Measurements from ENCODE around the gene CSTF3.
"Not testable (repeated sequence)": the region's sequence is repeated elsewhere in the genome, so short reads cannot be mapped to it uniquely, and the experiment has no call there.

CSTF3 gene

DNA sequence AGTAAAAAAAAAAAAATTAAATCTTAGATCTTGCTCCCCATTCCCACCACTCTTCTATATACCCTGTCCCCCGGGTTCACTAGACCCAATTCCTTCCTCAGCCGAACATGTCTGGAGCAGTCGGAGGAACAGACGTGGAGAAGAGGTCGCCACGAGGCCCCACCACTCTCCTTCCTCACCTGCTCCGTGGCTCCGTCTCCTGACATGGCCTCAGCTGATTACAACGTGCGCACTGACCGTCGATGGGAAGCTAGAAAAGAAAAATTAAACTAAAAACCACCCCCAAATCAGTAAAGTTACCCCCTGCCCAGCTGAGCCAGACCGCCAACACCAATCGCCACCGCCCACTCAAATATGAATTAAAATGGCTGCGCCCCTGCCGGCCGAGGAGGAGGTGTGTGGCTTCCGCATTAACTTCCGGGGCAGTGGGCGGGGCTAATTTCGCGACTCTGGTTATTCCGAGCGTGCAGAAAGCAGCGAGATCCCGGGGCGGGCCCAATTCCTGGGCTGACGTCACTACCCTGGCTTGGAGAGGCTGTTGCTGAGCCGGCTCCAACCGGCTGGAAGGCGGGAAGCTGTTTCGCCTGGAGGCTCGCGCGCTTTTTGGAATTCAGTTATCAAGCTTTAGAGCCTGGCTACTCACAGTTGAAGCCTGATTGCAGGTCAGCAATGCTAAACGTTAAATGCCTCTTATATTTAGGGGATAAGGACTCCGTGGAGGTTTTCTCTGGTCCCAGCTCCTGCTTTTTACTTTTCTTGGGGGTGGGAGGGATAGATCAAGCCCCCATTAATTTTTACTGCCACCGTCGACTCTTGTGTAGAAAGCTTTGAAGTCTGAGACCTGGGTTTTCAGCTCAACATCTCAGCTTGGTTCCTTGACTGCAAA is at the start of gene CSTF3:
TSS of gene CSTF3 (minus strand) at position 361 of the 886 bp plus-strand sequence. CDS start at position 206, 155 bp downstream.
- peak; percentile 99 for DNase-seq

DNA sequence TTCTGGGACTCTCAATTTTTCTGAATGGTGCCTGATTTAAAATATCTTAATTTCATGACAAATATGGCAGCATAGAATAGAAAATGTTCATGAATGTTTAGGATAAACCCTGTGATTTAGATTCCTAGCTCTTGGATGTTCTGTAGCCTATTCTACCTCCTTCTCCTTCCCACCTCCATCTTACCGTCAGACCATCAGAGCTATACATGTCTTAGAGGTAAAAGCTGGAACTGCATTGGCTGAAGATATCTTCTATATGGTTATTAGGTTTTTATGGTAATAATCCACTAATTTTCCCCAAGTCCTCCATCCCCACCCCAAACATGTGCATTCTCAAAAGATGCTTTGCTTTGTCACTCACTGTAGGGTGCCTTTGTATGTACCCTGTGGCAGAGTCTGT is 46.9 kb upstream of the CSTF3 start:
- no peak for DNase-seq

DNA sequence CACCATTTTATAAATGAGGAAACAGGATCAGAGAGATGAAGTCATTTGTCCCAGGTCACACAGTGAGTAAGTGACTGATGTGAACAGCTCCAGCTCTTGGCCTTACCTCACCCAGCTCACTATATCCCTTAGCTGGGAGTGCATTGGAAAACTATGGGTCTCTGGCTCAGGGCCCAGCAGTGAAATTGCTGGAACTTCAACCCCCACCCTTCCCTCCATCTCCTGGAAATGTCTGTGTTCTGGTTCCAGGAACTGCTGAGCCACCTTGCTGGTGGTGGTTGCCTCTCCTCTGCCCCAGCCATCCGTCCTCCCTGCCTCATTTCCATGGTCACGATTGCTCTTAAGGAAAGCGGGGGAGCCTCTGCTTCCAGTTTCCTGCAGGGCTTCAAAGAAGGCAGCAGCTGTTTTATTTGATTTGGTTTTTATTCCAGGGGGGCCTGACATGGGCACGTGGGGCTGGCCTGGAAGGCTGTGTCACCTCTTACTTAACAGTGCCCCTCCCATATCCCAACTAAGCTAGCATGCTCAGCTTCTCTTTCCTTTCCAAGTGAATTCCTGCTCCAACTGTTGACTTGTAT is 46.2 kb upstream of the CSTF3 start:
- DNase-seq: no peak

DNA sequence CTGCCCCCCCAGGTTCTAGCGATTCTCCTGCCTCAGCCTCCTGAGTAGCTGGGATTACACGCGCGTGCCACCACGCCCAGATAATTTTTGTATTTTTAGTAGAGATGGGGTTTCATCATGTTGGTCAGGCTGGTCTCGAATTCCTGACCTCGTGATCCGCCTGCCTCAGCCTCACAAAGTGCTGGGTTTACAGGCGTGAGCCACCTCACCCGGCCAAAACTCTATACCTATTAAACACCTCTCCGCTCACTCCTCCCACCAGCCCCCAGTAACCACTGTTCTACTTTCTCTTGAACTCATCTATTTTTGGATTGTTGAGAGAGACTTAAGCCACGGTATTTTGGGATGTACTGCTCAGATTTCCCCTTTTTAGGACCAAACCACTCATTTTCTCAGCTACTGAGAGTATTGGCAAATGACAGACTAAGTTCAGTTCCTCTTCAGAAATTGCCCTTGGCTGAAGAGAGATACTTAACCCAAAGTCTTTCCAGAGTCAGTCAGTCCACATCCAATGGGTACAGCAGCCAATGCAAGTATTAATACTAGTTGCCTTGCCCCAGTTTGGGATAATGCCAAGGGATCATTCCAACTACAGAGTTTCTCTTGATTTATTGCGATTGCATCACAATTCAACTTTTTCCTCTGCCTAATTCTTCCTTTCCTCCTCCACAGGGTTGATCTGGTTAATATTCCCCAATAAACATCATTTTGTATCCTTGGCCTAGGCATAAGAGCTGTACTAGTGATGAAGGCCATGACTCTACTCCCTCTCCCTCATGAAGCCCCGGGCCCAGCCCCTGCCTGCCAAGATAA is 36.8 kb upstream of the CSTF3 start:
- DNase-seq: no peak

DNA sequence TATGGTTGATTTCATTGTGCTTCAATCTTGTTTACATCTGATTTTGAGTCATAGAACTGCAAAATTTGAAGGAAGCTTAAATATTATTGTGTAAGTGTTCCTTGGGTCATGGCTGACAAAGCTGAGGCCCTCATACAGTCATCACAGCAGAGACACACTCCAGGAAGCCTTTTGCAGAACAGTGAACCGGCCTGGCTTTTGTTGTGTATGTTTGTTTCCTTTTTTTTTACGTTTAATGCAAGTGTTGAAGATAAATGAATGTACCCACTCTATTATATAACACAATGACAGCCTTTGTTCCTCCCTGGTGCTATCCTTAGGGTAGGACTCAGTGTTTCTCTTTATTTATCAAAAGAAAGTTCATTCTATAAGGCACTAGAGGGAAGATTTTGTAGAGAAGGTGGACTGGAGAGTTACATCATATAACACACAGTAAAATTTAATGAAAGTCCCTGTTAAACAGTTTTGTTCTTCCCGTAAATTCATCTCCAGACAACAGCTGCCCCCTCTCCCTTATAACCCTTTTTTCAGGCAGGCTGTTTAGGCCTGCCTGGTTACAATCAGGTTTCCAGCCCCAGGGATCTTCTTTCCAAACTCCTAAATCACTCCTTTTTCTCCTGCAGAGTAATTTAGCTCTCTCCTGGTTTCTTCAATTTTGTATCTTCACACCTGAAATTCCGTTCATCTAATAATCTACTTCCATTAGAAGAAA is 34.3 kb upstream of the CSTF3 start:
- peak; percentile 20 for DNase-seq

DNA sequence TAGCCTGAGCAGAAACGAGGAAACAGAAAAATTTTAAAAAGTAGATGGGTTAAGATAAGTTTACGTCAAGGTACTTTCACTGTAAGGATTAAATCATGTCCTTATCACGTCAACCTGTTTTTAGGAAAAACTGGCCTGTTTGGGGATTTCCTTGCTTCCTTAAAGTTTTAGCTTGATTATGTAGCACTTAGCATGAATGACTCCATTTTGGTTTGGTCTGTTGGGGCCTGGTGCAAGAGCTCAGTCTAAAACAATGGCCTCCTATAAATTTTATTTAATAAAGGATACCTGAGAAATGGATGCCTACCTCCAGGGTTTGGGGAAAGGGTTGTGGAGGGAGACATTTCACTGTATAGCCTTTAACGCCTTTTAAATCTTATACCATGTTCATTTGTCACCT is 33.2 kb upstream of the CSTF3 start:
- DNase-seq: no peak

DNA sequence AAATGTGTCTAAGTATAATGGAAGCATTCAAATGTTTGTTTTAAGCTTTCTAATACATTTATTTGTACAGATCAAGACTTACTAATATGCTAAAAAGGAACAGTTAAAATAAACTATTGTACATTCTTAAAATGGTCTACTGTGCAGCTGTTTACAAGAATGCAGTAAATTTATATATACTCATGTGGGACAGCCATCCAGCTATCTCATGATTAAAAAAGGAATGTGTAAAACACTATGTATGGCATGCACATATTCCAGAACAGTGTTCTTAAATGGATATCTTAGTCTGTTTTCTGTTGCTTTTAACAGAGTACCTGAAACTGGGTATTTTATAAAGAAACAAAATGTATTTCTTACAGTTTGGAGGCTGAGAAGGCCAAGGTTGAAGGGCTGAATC is 30.2 kb upstream of the CSTF3 start:
- no peak for DNase-seq

DNA sequence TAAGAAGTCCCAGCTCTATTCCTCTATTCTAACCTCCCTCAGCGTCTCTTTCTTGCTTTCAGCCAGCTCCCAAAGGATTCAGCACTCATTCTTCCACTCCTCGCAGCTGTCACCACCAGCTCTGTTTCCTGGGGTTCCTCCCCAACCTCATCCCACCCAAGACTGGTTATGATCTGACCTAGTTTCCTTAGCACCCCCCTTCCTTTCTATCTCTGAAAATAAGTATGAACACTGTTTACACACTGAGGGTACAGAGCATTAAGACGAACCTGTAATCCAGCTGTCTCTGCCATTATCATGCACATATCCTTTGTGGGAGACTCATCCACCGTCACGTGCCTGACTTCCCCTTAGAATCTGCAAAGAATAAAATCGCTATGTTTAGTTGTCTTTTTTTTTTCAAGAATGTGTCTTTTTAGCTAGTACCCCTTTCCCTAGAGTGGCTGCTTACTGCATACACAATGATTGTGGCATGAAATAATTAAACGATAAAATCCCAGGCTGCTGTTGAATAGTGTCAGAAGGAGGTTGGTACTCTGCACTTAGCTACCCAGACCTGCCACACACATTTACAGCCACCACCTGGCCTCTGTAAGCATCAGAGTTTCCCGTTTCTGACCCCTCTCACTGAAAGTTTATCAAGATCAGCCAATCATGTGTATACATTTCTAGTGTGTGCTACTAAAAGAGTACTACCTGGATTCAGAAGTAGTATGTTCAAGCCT is 26.9 kb upstream of the CSTF3 start:
- peak; percentile 40 for DNase-seq

DNA sequence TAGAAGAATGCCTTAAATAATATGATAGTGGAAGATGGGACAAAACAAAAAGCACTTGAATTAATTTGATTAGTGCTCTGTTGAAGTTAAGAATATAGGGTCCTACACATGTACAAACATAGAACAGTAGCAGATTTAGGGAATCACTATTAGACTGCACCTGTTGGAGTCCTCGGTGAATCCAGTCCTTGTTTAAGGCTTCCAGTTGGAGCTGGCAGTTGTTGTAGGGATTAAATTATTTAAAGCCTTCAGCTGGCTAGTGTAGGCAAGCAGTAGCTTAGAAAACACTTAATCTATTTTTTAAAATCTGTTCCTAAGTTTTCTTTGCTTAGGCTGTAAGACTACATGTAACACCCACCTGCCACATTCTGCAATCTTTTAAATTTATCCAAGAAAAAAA is 24.5 kb upstream of the CSTF3 start:
- DNase-seq: no peak

DNA sequence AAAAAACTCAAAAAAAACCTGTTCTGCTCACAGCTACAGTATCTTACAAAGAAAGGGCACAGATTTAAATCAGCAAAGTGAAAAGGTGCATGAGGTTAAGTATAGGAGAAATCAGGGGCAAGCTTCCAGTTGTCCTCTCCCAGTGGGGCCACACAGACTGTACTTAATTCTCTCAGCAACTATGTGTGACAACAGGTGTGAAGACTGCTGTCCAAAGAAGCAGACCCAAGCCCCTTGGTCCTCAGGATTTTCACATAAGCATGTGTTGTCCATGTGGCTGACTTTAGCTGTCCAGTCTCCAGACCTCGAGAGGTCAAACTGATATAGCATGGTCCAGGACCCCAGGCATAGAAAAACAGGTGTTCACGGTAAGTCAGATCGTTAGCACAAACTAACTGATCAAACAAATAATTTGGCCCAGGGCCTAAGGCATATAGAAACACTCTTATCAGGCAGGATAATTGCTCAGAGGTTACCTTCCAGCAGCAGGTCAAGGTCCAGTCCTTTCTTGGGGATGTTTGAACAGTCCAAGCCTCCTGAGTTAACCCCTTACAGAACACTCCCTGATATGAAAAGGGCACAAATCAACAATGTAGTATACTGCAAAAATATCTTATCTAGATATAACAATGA is 21.1 kb upstream of the CSTF3 start:
- DNase-seq: no peak

DNA sequence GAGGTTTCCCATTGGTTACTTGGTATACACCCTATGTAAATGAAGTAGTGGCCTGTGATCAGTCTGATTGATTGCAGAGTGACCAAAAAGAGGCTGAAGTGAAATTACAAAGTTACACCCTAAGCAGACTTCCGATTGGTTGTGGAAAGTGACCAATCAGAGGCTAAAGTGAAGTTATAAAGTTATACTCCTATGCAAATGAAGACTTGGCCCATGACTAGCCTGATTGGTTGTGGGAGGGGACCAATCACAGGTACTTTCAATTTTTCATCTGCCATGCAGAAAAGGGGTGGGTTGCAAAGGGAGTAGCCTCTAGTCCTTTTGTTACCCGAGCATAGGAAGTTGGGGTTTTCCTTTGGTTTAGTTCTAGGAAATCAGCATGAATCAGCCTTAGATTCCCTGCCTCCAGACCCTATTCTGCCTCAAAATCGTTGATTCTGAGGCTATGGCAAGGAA is 18.1 kb upstream of the CSTF3 start:
- DNase-seq: no peak

DNA sequence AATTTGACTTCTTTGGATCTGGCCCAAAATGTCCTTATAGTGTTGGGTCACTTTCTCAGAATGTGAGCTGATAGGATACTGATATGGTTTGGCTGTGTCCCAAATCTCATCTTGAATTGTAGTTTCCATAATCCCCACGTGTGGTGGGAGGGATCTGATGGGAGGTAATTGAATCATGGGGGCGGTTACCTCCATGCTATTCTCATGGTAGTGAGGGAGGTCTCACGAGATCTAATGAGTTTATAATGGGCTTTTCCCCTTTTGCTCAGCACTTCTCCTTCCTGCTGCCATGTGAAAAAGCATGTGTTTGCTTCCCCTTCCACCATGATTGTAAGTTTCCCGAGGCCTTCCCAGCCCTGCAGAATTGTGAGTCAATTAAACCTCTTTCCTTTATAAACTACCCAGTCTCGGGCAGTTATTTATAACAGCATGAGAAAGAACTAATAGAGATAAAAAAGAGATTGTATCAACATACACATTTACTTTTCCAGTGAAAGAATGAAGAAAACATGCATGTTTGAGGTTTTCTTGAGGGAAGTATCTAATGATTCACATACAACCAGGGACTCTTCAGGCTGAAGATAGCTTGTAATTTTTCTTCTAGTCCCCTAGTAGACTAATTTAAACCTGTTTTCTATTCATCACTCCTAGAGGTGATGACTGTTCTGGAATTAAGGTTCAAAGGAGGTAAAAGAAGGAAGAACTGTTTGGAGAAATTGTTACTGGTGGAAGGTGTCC is 17.3 kb upstream of the CSTF3 start:
- DNase-seq: no peak

DNA sequence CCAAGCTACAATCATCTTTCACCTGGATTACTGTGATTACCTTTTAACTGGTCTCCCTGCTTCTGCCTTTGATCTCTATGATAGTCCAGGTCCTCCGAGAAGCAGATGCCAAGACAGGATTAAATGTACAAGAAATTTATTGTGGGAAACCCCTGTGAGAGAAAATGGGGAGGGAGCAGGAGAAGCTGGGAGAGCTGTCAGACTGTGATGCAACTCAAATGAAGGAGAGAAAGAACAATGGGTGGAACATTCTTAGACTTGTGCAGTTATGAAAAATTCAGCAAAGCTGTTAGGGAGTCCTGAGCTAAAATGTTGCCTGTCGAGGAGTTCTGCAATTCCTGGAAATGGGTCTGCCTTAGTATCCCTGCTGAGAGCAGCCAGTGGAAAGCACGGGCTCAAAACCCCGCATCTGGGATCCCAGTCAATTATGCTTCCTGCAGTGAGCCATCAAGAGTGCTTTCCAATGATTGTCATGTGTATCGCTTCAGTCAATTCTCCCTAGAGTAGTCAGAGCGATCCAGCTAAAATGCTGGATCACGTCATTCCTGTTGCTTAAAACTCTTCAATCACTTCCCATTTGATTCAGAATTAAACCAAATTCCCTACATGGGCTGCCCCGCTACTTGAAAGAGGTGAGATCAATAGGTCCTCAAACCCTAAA is 16.5 kb upstream of the CSTF3 start:
- DNase-seq: no peak

DNA sequence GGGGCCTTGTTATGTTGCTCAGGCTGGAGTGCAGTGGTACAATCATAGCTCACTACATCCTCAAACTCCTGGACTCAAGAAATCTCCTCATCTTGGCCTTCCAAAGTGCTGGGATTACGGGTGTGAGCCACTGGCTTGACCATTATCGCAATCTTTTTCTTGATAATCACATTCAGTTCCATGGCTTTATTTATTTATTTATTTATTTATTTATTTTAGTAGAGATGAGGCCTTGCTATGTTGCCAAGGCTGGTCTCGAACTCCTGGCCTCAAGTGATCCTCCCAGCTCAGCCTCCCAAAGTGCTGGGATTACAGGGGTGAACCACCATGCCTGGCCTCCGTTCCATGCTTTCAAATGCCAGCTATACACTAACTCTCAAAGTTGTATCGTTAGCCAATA is 15.5 kb upstream of the CSTF3 start:
- not testable (repeated sequence) for DNase-seq

DNA sequence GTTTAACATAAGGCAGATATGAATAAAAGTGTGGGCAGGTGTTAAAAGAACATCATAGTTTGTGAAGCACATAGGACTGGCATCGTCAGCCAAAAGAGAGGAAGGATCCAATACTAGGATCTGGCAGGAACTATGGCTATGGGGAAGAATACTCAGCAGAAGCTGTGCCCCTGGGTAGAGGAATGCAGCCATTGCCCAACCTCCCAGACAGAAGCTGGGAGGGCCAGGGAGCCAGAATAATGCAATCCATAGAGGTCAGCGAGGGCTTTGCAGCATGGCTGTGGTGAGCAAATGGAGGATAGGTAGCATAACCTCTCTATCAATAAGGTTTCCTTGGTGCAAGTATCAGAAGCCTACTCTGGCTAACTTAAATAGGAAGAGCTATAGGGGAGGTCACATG is 11.7 kb upstream of the CSTF3 start:
- DNase-seq: no peak

DNA sequence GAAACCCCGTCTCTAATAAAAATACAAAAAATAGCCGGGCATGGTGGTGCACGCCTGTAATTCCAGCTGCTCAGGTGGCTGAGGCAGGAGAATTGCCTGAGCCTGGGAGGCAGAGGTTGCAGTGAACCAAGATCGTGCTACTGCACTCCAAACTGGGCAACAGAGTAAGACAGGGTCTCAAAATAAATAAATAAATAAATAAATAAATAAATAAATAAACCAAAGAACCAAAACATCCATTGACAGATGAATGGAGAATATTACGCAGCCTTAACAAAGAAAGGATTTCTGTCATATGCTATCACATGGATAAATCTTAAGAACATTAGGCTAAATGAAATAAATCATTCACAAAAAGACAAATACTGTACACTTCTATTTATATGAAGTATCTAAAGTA is 11.1 kb upstream of the CSTF3 start:
- no peak for DNase-seq

DNA sequence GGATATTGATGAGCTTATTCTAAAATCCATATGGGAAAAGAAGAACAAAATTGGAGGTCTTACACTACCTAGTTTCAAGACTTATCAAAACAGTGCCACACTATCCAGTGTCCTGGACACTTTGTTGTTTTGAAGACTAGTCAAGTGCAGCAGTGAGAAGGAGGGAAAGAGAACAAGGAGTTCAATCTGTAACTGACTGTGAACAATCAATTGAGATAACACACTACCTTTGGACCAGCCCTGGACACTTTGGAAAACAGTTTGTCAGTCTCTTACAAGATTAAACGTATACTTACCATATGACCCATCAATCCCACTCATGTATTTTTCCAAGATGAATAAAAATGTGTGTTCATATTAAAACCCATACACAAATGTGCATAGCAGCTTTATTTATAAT is 10.0 kb upstream of the CSTF3 start:
- no peak for DNase-seq

DNA sequence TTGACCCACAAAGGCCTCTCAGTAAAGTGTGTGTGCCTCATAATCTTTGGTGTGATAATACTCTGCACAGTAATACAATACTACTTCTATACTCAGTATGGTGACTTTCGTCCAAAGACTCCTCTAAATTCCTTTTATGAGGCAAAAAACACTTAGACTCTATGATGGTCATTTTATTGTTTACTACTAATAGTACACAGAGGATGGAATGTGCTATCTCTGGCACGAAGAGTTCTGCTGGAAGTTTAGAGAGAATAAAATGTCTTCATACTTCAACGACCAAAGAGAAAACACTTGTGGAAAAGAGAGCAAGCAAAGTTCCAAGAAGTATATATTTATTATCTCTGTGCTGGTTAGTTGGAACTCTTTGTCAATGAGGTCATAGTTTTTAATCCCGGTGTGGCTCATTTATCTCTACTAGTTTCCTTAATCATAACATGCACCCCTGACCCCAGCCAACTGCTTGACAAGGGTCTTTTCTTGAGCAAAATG is 7.5 kb upstream of the CSTF3 start:
- no peak for DNase-seq

DNA sequence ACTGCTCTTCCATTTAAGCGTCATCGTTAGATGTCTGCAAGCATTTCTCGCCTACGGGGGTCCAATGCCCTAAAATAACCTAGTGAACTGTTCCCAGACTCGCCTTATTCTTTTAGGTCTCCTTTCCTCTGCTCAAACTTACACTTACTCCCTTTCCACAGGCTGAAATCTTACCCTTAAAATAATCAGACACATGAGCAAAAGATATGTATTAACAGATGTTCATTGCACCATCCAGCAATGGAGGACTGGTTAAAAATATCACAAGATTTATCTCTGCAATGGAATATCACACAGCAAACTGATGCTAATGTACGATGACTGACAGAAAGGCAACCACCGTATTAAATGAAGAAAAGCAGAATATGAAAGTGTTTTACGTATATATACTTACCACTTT is 1.6 kb upstream of the CSTF3 start:
- no peak for DNase-seq

DNA sequence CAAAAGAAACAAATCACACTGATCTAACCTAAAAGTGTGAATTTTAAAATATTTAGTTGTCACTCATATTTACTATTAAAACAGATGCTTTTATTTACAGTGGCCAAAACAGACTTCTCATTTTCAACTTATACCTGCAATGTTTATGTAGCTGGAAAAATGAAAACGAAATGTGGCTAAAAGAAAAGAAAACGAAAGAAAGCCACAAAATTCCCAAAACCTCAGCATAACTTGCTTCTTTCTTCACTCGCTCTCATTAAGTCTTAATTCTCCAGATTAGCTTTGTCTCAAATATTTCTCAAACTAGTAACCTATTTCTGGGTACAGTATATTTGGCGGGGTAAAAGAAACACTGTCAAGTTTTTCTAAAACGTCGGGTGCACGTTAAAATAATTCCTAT is 693 bp downstream of the CSTF3 start:
- DNase-seq: no peak
